HG02678 (cell line): ENCODE results near the gene RNF130.

Source experiments
- ATAC-seq: cut with Tn5 transposase; IDR thresholded peaks from one replicate; pipeline ENCODE4 v1.9.1; 2021; ENCODE audit warnings: mild to moderate bottlenecking, moderate library complexity; ENCODE audit not compliant: unreplicated experiment

RNF130 gene

DNA sequence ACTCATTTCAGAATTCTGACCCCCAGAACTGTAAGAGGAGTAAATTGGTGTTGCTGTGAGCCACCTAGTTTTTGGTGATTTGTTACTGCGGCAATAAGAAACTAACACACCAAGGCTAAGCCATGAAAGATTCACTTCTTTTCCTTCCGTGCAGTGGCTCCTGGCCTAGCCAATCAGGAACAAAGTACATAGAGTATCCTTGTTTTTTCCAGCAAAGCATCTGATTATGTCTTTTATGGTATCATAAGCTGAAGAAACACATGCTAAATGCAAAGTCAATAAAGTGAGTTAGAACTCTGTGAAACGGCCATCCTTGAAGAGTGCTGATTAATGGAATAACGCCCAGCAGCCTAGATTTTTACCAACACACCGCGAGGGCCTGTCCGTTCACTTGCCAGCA, 11.4 kb downstream of the RNF130 start:
- ATAC-seq, result no peak

DNA sequence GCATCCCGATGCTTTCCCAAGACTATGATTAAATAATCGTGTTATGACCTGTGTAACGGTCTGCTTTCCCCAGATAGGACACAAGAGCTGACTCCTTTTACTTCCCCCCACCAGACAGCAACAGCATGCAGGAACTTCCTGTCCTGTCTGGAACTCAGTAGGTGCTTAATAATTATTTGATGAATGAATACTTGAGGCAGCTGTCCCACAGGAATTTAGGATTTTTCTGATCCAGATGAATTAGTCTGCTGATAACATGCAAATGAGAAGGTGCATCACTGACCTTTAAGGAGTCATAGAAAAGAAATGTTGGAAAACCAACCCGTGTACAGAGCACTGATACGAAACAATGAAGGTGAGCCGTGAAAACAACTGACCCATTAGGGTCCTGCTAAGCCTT, 12.2 kb downstream of the RNF130 start:
- no peak for ATAC-seq

DNA sequence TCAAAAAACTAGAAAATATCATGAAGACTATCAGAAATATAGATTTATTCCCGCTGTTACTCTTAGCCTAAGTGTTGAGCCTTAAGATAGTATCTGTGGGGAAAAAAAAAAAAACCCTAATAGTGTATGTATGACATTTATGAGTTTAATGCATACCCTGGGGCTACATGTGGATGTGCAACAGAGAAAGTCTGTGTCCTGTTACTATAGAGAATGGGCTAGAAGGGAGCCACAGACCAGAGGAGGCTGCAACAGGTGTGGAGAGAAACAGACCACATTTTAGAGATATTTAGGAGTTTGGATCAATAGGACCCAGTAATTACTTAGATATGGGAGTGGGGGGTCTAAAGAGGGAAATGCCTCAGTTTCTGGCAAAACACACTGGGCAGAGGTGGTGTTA, 15.4 kb downstream of the RNF130 start:
- no peak for ATAC-seq

DNA sequence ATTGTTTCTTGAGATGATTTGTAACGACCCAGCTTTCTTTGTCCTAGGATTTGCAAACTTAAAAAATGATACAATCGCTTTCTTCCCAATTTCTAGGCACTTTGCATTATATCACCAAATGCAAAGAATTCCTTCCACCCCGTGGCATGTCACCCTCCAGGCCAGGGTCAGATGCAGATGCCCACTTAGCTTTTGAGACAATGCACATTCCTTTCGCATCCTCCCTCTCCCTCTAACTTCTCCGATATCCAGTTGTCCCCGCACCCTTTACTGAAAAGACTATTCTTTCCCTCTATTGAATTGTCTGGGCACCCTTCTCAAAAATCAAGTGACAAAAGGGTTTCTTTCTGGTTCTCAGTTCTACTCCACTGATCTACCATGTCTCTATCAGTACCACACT, 17.3 kb downstream of the RNF130 start:
- ATAC-seq, result no peak

DNA sequence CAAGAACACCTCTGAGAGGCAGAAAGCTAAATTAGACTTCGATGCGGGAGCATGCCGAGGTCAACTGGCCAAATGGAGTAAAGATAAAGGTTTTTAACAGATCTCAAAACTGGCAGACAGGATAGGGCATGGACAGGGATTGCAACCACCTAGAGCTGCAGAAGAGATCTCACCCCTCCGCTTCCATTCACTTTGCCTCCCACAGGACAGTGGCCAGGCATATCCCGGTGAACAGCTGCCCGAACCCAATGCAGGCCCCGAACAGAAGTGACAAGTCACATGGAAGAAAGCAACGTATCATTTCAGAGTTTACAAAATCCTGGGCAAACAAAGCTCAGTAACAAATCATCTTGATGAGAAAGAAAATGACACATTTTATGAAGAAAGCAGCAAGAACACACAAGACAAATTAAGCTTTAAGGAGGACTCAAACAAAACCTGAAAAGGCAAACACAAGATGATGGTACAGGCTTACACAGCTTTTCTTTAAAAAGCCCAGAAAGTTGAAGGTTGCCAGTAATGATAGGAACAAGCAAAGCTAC, 18.4 kb downstream of the RNF130 start:
- ATAC-seq, result no peak

DNA sequence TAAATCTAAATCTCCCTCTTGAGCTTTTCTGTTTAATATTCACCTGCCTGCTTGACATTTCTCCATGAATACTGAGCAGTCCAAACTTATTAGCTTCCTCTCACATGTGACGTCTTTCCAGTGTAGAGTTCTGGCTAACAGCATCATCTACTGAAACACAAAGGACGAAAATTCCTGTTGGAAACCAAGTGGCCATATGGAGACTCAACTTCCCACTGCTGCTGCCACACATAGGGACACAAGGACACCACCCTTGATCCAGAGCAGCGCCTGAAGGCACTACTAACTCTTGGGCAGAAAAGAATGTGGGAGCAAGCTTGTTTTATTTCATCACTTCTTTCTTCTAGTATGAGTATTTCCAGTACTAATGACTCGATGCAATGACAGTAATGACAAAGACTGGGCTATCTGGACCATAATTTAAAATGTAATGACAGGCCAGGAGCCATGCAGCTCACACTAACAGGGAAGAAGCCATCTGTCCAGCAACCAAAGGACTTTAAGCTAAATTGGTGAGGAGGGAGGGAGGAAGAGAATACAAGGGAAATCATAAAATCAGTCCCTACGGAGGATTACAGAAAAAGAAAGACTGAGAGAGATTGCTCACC, 19.2 kb downstream of the RNF130 start:
- no peak for ATAC-seq

DNA sequence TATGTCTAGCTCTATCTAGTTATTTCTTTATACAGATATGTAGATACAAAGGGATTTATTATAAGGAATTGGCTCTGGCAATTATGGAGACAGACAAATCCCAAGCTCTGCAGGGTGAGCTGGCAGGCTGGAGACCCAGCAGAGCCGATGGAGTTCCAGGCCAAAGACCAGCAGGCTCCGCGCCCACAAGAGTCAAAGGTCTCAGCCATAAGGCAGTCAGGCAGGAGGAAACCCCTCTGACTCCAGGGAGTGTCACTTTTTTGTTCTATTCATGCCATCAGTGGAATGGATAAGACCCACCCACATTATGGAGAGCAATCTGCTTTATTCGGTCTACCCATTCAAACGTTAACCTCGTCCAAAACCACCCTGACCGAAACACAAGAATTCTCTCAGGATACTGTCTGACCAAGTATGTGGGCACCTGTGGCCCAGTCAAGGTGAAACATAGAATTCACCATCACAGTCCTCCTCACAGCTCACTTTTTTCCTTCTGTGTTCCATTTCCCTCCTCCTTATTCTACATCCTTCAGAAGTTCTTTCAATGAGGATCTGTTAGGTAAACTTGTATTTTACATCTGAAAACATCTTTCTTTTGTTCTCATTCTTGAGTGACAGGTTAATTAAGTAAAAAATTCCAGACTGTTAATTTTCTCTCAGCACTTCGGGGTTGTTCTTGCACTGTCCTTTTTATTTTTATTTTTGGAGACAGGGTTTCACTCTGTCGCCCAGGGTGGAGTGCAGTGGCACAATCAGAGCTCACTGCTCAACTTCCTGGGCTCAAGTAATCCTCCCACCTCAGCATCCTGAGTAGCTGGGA, 21.2 kb downstream of the RNF130 start:
- no peak for ATAC-seq

DNA sequence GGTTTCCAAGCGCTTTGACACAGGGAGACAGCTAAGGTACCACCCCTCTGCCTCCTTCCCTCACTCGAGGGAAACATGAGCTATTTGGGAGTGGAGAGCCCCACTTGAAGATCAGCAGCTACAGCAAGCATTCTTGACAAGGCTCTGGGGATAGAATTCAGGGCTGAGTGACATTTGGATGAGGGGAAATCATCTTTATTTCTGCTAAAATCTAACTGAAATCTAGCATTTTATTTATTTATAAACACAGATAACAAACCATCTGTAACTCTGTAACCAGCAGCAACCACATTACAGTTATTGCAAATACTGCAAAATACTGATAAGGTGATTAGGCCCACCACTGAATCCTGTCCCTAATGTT, 22.4 kb downstream of the RNF130 start:
- no peak for ATAC-seq

DNA sequence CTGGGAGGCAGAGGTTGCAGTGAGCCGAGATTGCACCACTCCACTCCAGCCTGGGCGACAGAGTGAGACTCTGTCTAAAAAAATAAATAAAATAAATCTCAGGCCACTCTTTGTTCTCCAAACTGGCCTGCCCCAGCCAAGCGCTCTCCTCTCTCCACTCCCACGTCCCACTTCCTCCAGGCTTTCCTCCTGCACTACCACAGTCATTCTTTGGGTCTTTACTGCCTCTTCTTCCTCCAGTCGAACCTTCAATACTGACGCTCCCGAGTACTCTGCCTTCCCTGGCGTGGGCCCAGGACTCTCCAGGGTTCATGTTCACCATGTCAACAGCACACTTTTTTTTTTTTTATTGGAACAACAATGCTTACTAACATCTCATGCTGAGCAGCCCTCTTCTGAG, 23.9 kb downstream of the RNF130 start:
- ATAC-seq, result no peak

DNA sequence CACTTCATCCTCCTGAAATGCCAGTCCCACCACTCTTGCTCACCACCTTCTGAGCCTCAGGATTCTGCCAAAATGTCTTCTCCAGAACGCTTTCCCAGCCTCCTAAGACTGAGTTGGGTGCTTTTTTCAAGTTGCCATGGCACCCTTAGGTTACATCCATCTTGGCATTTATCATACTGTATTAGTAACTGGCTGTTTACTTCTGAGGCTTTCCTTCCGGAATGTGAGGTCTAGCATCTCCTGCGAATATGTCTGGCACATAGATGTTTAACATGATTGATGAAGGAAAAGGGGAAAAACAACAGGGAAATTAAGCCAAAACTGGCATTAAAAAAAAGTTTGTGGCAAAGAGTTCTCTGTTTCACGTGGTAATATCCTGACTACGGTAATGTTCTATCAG, 24.9 kb downstream of the RNF130 start:
- no peak for ATAC-seq

DNA sequence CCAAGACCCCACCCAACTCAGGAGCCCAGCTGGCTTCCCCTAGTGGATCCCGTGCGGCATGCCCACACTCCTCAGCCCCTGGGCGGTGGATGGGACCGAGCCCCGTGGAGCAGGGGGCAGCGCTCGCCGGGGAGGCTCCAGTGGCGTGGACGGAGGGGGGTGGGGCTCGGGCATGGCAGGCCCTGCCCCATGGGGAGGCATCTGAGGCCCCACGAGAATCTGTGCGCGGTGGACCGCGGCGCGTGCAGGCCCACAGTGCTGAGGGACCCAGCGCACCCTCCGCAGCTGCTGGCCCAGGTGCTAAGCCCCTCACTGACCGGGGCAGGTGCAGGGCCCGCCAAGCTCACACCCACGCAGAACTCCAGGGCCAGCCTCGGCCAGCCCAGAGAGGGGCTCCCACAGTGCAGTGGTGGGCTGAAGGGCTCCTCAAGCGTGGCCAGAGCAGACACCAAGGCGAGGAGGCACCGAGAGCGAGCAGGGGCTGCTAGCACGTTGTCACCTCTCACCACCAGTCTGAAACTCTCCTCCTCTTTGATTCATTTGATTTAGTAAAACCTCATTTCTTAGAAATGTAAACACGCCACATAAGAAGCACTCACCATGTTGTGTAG, 25.6 kb downstream of the RNF130 start:
- ATAC-seq, result no peak

DNA sequence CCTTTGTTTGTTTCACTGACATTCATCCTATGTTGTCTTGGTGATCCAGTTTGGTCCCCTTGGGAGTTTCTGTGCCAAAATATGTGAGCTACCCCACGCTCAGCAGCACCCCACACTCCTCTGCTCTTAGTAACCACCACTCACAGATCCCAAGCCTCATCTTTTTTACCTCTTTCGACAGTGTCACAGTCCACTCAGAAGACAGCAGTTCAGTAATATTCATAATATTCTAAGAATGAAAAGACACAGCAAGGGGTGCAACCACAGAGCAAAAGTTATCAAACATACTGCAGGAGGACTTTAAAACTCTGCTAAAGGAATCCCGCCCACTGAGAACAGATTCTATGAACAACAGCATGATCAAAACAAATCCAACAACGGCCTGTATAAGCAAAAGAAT, 28.2 kb downstream of the RNF130 start:
- no peak for ATAC-seq

DNA sequence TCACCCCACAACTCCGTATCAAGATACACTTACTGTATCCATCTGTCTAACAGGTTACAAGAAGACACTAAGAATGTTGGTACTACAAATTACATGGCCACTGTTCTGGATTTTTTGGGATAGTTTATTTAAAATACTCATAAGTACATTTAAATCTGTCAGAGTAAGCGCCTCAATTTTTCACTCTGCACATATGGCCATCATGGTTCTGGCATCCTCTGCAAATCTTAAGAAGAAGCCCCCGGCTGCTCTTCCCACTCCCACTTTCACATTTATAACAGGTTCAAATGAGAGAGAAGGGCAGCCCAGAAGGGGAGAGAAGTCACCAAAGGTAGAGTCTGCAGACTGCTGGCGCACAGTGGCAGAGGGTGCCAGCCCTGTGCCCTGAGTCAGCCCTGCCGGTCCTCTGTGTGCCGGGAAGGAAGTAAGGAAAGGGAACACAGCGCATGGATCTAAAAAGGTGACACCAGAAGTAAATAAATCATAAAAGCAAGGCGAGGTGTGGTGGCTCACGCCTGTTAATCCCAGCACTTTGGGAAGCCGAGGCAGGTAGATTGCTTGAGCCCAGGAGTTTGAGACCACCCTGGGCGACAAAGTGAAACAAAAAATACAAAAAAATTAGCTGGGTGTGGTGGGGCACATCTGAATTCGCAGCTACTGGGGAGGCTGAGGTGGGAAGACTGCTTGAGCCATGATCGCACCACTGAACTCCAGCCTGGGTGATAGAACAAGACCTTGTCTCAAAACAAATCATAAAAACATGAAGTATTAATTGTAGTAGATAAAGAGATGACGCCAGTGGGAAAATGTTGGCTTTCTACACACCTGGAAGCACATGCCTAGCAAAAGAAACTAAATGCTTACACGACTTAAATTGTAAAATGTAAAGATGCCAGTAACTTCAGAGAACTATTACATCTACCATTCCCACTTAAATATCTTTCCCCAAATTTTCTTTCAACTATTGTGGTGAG, 30.0 kb downstream of the RNF130 start:
- no peak for ATAC-seq

DNA sequence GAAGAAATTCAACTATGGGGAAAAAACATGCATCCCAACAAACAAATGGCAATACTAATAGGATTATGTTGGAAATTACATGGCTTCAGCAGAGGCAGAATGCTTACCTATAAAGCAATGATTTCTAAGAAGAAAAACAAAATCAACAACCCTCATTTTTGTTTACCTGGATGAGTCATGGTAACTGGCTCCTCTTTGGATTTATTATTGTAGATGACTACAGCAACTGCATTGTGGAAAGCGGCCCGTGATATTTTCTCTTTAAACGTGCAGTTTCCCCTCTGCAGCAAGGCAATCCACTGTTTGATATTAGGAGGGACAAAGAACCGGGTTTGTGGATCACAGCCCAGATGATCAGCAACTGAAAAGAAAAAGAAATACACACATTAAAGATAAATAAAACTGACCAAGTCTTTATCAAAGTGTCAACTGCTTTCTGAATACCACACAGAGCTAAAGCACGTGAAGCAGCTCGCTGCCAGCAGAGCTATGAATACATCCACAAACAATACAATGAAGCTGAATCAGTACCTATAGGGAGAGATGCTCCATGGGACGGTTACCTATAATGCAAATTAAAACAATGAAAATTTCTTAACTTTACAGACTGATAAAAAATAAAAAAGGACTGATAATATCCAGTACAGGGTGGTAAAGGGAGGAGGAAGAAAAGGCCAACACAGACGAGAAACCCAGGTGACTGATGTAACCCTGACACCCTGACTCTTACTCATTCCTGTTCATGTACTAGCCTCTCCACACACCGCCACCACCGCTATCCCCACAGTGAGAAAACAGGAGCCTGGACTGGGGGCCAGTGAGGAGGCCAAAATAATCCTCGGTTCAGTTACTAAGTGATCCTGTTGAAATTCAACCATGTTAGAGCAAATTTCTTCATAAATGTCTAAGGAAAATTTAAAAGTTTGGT, 31.0 kb downstream of the RNF130 start:
- no peak for ATAC-seq

DNA sequence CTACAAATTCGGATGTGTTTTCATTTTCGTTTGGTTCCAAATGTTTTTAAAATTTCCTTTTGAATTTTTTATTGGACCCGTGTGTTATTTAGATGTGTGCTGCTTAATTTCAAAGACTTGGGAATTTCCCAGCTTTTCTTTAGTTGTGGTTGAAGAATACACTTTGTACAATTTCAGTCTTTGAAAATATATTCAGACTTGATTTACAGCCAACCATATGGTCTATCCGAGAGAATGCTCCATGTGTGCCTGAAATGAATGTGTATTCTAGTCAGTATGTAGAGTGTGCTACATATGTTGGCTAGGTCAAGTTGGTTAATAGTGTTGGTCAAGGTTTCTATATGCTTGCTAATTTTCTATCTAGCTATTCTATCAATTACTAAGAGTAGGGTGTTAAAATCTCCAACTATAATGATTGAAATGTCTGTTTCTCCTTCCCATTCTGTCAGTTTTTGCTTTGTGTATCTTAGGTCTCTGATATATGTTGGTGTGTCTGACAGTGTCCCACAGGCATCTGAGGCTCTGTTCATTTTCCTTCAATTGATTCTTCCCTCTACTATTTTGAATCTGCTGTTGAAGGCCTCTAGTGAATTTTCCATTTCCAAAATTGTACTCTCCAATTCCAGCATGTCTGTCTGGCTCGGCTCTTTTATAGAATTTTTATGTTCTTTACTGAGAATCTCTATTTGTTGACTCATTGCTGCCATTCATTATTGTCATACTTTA, 36.2 kb downstream of the RNF130 start:
- ATAC-seq, result no peak

DNA sequence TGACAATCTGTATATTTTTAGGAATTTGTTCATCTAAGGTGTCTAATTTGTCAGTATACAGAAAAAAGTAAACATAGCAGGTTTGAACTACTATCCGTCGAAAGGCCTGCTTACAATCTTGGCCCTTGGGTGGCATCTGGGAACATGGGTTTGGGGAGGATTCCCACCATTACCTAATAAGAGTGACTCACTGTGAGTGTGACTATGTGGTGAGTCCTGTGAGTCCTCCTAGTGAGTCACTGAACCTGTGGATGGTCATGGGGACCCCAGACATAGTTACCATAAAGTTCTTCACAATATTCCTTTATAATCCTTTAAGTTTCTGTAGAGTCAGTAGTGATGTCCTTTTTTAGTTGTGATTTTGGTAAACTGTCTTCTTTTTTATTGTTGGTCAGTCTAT, 37.0 kb downstream of the RNF130 start:
- ATAC-seq, result no peak

DNA sequence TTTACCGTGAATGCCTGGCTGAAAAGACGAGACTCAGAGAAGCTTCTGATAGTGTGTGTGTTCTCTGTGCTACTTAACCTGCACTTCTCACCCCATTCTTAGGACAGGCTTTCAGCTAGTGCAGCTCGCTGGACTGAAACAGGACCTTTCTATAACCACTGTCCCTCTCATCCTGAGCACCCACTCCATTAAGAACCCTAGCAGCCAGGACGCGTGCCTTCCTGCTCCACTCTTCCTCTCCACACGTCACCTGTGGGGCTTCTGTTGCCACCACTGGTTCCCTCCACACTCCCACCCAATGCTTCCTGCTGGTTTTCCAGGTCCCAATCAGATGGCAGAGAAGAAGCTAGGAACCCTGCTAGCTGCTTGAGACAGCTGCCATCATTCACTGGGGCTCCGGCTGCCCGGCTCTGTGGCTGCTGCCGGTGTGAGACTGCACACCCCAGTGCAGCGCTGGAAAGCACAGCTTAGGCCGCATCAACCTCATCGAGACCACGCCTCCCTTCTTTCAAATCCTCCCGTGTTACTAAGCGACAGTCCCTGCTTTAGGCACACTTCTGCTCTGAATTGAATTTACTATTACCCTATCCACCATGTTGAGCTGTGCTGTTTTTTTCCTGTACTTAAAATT, 44.0 kb downstream of the RNF130 start:
- no peak for ATAC-seq

DNA sequence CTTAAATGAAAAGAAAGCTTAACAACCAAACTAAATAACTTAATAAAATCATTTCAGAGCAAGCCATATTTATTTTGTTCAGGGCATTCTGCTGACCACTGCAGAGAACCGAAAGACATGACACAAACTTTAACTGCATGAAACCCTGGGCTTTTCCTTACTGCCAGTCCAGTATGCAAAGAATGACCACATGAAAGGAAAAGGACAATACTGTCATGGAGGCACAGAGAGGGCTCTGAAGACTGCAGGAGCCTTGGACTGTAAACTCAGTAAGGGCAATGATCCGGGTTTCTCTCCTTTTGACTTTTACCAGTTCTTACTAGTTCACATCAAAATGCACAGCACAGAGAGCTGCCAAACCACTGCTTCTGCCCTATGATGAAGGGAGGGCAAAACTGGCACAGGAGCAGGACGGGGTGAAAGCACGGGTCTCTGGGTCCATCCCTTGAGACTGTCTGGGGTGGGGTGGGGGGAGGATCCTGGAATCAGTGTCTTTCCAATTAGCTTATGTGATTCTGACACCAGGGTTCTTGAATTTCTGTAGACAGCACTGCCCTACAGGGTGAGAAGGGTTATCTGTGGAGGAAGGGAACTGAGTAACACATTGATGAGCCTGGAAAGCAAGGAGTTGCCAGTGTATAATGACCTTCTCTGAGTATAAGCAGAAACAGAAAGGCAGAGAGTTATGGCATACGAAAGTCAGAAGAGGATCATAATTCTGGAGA, 44.7 kb downstream of the RNF130 start:
- no peak for ATAC-seq
